ENCODE results near the gene ASB12. TPM values are rescaled to one million over a fixed set of nuclear protein-coding genes. Genes with fewer than 3 reads are reported as not detected.

ASB12 gene
- total and polyA plus RNA-seq, 2 of the 13 experiments (the other 11 are each of a cell fraction or from before 2014, with no cell fraction given): 0.05 TPM; not detected in 1

- no peak for TF ChIP-seq HOMEZ (CRISPR knock-in tag; IDR thresholded peaks at IDR 0.05; ENCODE audit: low read depth)
- TF ChIP-seq ZNF770 (CRISPR knock-in tag; IDR thresholded peaks at IDR 0.05): 0 out of 2 replicates have a peak, but pooled peaks have one; percentile 18
- no peak for TF ChIP-seq ZBTB34 (CRISPR knock-in tag; IDR thresholded peaks at IDR 0.05)
- 0 out of 2 replicates have a peak, but pooled peaks have one; percentile 52 for TF ChIP-seq ZIK1 (CRISPR knock-in tag; IDR thresholded peaks at IDR 0.05; ENCODE audit: borderline replicate concordance, low read depth)
- TF ChIP-seq CREM (IDR thresholded peaks at IDR 0.05): no peak
- TF ChIP-seq CREM (CRISPR knock-in tag; IDR thresholded peaks at IDR 0.05): no peak
- TF ChIP-seq POLR2G (IDR thresholded peaks at IDR 0.05; ENCODE audit: low read depth, low read length): peak; percentile 77
- peak; percentile 88 for TF ChIP-seq NFYC (CRISPR knock-in tag; IDR thresholded peaks at IDR 0.05)
- TF ChIP-seq ZNF605 (CRISPR knock-in tag; IDR thresholded peaks at IDR 0.05): 0 out of 2 replicates have a peak, but pooled peaks have one; percentile 51
- peak; percentile 75 for TF ChIP-seq PHF8 (CRISPR knock-in tag; IDR thresholded peaks at IDR 0.05)
- TF ChIP-seq ZFP91 (CRISPR knock-in tag; IDR thresholded peaks at IDR 0.05; ENCODE audit: borderline replicate concordance): peak; percentile 100
- peak; percentile 71 for TF ChIP-seq RBM39 (IDR thresholded peaks at IDR 0.05; ENCODE audit: low read depth, low read length, poor library complexity, severe bottlenecking)
- TF ChIP-seq CTCF (CRISPR knock-in tag; IDR thresholded peaks at IDR 0.05): peak; percentile 55
- peak; percentile 98 for TF ChIP-seq ZNF574 (CRISPR knock-in tag; IDR thresholded peaks at IDR 0.05)
- peak; percentile 85 for TF ChIP-seq ZFY (CRISPR knock-in tag; IDR thresholded peaks at IDR 0.05)
- TF ChIP-seq HOXA9 (CRISPR knock-in tag; IDR thresholded peaks at IDR 0.05; ENCODE audit: borderline replicate concordance): no peak
These were observed 24.5 kb downstream of the ASB12 start (continued) for GRCh38 chrX:64205735-64206501.
